Measurements from ENCODE around the gene MAP6. TPM values are rescaled to one million over a fixed set of nuclear protein-coding genes. Genes with fewer than 3 reads are reported as not detected.

MAP6 gene
- total RNA-seq, 2 experiments from 2014 or later, result not detected

GRCh38 chr11:75595429-75595828, 73.4 kb downstream of the MAP6 start:
- no peak for TF ChIP-seq CTCF (IDR thresholded peaks at IDR 0.05)
- no peaks in the 10 kb centered on the region for H3K27me3 ChIP-seq (ENCODE audit: control insufficient read depth in 1 of 2, insufficient read depth in 2 of 2, low read length in 2 of 2)
- ChIA-PET POLR2A (no interaction called here), CTCF (no interaction called here)
- no peaks in the 10 kb centered on the region for H3K9me3 ChIP-seq (ENCODE audit: control insufficient read depth in 1 of 2, insufficient read depth in 1 of 2, low read length in 2 of 2)
- no peak overlapping the region for H3K4me3 Mint-ChIP-seq
- no peak overlapping the region for H3K27ac Mint-ChIP-seq
- no peaks in the 10 kb centered on the region for H3K27me3 Mint-ChIP-seq
- H3K27ac ChIP-seq (ENCODE audit: low read depth in 1 of 2, low read length in 2 of 2), result no peak overlapping the region
- H3K9me3 Mint-ChIP-seq, result no peaks in the 10 kb centered on the region
- H3K4me1 Mint-ChIP-seq (ENCODE audit: low read depth), result peaks cover 11% of the 10 kb centered on the region
- ATAC-seq (ENCODE audit: poor library complexity), result no peak
- intact Hi-C loops (cut with DNase I, micrococcal nuclease), result no loop called here
- peaks cover 11% of the 10 kb centered on the region for H3K4me1 ChIP-seq (ENCODE audit: insufficient read depth, low read length)
- H3K36me3 Mint-ChIP-seq (ENCODE audit: low read depth), result no peaks in the 10 kb centered on the region
- no peaks in the 10 kb centered on the region for H3K36me3 ChIP-seq (ENCODE audit: insufficient read depth, low read length)
- no peak for DNase-seq
- no peak overlapping the region for H3K4me3 ChIP-seq (ENCODE audit: low read length)

- H3K36me3 ChIP-seq (ENCODE audit: insufficient read depth, low read length), result no peaks in the 10 kb centered on the region
- no peak overlapping the region for H3K4me3 ChIP-seq (ENCODE audit: low read length)
- ATAC-seq (ENCODE audit: poor library complexity), result no peak
- Mint-ChIP-seq H3K4me1 (ENCODE audit: low read depth) (peaks cover 11% of the 10 kb centered on the region), H3K36me3 (ENCODE audit: low read depth) (no peaks in the 10 kb centered on the region), H3K9me3 (no peaks in the 10 kb centered on the region), H3K27ac (no peak overlapping the region), H3K4me3 (no peak overlapping the region), H3K27me3 (no peaks in the 10 kb centered on the region)
- no peak for DNase-seq
- no peak for TF ChIP-seq CTCF (IDR thresholded peaks at IDR 0.05)
- CTCF ChIA-PET, result no interaction called here
- H3K27me3 ChIP-seq (ENCODE audit: control insufficient read depth in 1 of 2, insufficient read depth in 2 of 2, low read length in 2 of 2), result no peaks in the 10 kb centered on the region
- no peaks in the 10 kb centered on the region for H3K9me3 ChIP-seq (ENCODE audit: control insufficient read depth in 1 of 2, insufficient read depth in 1 of 2, low read length in 2 of 2)
- H3K27ac ChIP-seq (ENCODE audit: low read depth in 1 of 2, low read length in 2 of 2), result no peak overlapping the region
- intact Hi-C loops (cut with DNase I, micrococcal nuclease), result loop anchor here in 1 of 2 experiments (5.0 kb wide), 1 partner anchor 47 kb away; no protein-coding TSS in a partner anchor
- POLR2A ChIA-PET, result no interaction called here
- peaks cover 11% of the 10 kb centered on the region for H3K4me1 ChIP-seq (ENCODE audit: insufficient read depth, low read length)
These were observed 74.6 kb downstream of the MAP6 start for GRCh38 chr11:75594211-75594610.

GRCh38 chr11:75593286-75593915, 75.4 kb downstream of the MAP6 start:
- no peak overlapping the region for H3K27ac Mint-ChIP-seq

More at GRCh38 chr11:75593286-75593915, 75.4 kb downstream of the MAP6 start:
- H3K9me3 ChIP-seq (ENCODE audit: control insufficient read depth in 1 of 2, insufficient read depth in 1 of 2, low read length in 2 of 2), result no peaks in the 10 kb centered on the region
- peaks cover 11% of the 10 kb centered on the region for H3K4me1 ChIP-seq (ENCODE audit: insufficient read depth, low read length)
- DNase-seq (no peak), ATAC-seq (ENCODE audit: poor library complexity) (no peak)
- ChIA-PET POLR2A (no interaction called here), CTCF (no interaction called here)
- intact Hi-C loops (cut with DNase I, micrococcal nuclease), result loop anchor here in 1 of 2 experiments (5.0 kb wide), 1 partner anchor 46 kb away; no protein-coding TSS in a partner anchor
- H3K36me3 ChIP-seq (ENCODE audit: insufficient read depth, low read length), result no peaks in the 10 kb centered on the region
- Mint-ChIP-seq H3K4me3 (no peak overlapping the region), H3K9me3 (no peaks in the 10 kb centered on the region), H3K36me3 (ENCODE audit: low read depth) (no peaks in the 10 kb centered on the region), H3K27me3 (no peaks in the 10 kb centered on the region), H3K4me1 (ENCODE audit: low read depth) (peaks cover 11% of the 10 kb centered on the region)
- no peaks in the 10 kb centered on the region for H3K27me3 ChIP-seq (ENCODE audit: control insufficient read depth in 1 of 2, insufficient read depth in 2 of 2, low read length in 2 of 2)
- no peak for TF ChIP-seq CTCF (IDR thresholded peaks at IDR 0.05)
- no peak overlapping the region for H3K4me3 ChIP-seq (ENCODE audit: low read length)
- H3K27ac ChIP-seq (ENCODE audit: low read depth in 1 of 2, low read length in 2 of 2), result no peak overlapping the region
